Right renal pelvis (tissue), 4 donors: ENCODE data around the gene LRRIQ4. TPM values are rescaled to one million over a fixed set of nuclear protein-coding genes. Genes with fewer than 3 reads are reported as not detected.

Experiments
- polyA plus RNA-seq, 4 donors: library from polyadenylated mRNA; unstranded; fragments of 120-200 nt; gene quantifications; one replicate each; pipeline ENCODE4 v1.2.1, GENCODE V29; 2013; ENCODE audit not compliant: insufficient read length in 4 of 4

LRRIQ4 gene
- polyA plus RNA-seq, 4 donors = 0.10 to 0.17 (median 0.16) TPM; not detected in 1

Other genes starting within 250 kb of the LRRIQ4 start
- gene MECOM, start 149.2 kb upstream of the LRRIQ4 start, polyA plus RNA-seq = 100 to 1,000 TPM; 181 to 215 (median 202) TPM
- under 1 TPM in 1 of 4 donors, not detected in 3; 0.35 TPM for gene TERC, start 47.8 kb upstream of the LRRIQ4 start, polyA plus RNA-seq
- gene ACTRT3, start 43.3 kb upstream of the LRRIQ4 start, polyA plus RNA-seq = 1 to 10 TPM; 4.2 to 5.1 (median 4.9) TPM
- gene MYNN, start 39.5 kb upstream of the LRRIQ4 start, polyA plus RNA-seq = 10 to 100 TPM; 26.7 to 34.9 (median 31.6) TPM
- gene LRRC34, start within 50 bp of the LRRIQ4 start, polyA plus RNA-seq = 10 to 100 TPM; 10.7 to 13.8 (median 12.2) TPM
- gene LRRC31, start 57.1 kb downstream of the LRRIQ4 start, polyA plus RNA-seq = under 1 TPM; 0.11 to 0.30 (median 0.19) TPM
- not detected for gene SAMD7, start 98.7 kb downstream of the LRRIQ4 start, polyA plus RNA-seq
- 100 to 1,000 TPM; 144 to 193 (median 183) TPM for gene SEC62, start 153.9 kb downstream of the LRRIQ4 start, polyA plus RNA-seq
- 10 to 100 TPM; 42.0 to 53.5 (median 46.3) TPM for gene GPR160, start 225.1 kb downstream of the LRRIQ4 start, polyA plus RNA-seq